Ovary (tissue), 3 donors: ENCODE results near the gene KIAA1614.

Experiments used
- POLR2A ChIP-seq: fragments of 450-650 bp; IDR thresholded peaks from one replicate; pipeline ENCODE4 v1.6.1; 2017; ENCODE audit warnings: antibody characterized with exemption, mild to moderate bottlenecking, moderate library complexity
- TF ChIP-seq, protein P1 (sequence below), 3 donors: fragments of 450-650 bp in 2 of 3; fragments of 200-600 bp in 1 of 3; IDR thresholded peaks; one replicate each; pipeline versions ENCODE4 v1.5.1 to v1.8.0; 2016 to 2022; ENCODE audit warnings: antibody characterized with exemption in 3 of 3, mild to moderate bottlenecking in 1 of 3
- donor health status: DM: no; HTN: no; CAD: no.

GRCh38 chr1:180937624-180938225 lies 25.0 kb downstream of the KIAA1614 start:
- no peak for TF ChIP-seq POLR2A
- TF ChIP-seq, protein P1, sequence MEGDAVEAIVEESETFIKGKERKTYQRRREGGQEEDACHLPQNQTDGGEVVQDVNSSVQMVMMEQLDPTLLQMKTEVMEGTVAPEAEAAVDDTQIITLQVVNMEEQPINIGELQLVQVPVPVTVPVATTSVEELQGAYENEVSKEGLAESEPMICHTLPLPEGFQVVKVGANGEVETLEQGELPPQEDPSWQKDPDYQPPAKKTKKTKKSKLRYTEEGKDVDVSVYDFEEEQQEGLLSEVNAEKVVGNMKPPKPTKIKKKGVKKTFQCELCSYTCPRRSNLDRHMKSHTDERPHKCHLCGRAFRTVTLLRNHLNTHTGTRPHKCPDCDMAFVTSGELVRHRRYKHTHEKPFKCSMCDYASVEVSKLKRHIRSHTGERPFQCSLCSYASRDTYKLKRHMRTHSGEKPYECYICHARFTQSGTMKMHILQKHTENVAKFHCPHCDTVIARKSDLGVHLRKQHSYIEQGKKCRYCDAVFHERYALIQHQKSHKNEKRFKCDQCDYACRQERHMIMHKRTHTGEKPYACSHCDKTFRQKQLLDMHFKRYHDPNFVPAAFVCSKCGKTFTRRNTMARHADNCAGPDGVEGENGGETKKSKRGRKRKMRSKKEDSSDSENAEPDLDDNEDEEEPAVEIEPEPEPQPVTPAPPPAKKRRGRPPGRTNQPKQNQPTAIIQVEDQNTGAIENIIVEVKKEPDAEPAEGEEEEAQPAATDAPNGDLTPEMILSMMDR (IDR thresholded peaks at IDR 0.05), result no peak
